ENCODE data around the gene ACVR2B.
A peak's percentile ranks its signal among the peaks of the same experiment; 100 is the strongest.
"Not testable (repeated sequence)": the region's sequence is repeated elsewhere in the genome, so short reads cannot be mapped to it uniquely, and the experiment has no call there.

The ACVR2B gene
- 36.4 to 46.6 reads per million in 2 experiments for total RNA-seq

DNA sequence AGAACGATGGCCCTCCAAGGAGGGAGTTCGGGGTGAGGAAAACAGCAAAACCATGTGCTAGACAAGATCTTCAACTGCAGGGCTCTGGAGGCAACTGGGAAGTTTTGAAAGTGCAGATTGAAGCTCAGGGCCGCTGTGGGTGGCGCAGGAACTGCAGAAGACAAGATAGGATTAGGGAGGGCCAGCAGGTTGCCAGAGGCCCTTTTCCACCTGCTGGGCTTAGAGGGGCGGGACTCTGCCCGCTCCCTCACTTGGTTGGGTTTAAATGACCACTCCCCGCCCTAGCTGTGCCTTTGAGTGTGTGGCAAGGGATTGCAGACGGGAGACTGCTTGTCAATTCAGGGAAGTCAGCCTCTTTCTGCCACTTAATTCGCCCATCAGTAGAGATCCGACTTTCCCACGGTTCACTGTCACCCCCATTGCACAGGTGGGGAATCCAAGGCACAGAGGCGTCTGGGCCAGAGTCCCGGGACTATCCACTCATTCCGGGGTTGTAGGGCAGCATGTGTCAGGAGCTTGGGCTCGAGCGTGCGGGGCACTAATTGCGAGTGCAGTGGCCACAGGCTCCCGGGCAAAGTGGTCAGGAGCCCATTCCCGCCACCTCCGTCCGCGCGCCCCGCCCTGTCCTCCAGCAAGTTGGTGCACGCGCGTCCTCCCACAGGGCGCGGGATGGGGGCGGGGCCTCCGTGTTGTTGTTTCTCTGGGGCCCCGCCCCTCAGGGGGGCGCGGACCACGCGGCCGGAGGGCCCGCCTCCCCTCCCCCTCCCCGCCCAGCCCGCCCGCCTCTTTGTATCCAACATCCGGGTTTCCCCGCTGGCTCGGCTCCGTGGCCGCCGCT, at the start of gene ACVR2B:
Gene ACVR2B (plus strand): TSS at position 816 of the 838 bp plus-strand sequence. CDS start 433 bp downstream, outside the sequence.
- DNase-seq (ENCODE audit: low read depth), result peak; percentile 40

DNA sequence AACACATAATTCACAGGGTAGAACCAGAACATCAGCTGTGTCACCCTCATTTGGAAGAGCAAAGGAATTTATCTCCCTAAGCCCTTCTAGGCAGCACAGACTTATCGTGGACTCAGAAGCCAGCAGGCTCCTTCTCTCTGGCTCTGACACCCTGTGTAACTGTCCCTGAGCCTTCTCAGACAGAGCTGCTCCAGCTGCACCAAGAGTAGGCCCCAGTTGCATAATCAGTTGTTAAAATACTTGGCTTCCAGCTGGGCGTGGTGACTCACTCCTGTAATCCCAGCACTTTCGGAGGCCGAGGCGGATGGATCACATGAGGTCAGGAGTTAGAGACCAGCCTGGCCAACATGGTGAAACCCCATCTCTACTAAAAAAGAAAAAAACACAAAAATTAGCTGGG, 49.4 kb upstream of the ACVR2B start:
- no peak for DNase-seq (ENCODE audit: low read depth)

DNA sequence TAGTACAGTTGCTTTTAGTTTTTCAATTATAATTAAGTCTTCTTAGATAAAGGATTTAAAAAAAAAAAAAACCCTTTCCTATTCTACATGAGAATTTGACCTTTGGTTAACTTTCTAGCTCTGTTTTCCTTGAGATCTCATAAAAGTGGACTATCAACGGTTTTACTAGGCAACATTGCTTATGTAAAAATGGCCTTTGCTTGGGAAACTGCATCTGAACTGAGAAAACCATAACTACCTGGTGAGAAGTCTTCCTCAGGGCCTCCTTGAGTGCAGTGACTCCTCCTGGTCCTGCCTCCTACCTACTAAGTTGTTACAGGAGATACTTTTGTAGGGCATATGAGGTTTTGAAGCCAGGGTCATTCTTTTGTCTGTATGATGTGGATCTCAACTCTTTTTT, 42.1 kb upstream of the ACVR2B start:
- no peak for DNase-seq (ENCODE audit: low read depth)

DNA sequence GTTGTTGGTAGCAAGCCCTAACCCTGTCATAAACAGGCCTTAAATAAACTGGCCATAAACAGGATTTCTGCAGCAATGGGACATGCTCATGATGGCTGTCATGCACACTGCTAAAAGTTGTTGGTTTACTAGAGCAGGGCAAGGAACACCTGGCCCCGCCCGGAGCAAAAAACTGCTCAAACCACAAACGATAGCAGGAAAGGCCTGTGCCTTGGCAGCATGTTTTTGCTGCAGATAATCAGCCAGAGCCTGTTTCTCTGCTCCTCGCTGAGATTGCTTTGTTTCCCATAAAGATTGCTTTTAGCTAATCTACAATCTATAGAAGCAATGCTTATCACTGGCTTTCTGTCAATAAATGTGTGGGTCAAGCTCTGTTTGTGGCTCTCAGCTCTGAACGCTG, 32.9 kb upstream of the ACVR2B start:
- not testable (repeated sequence) for DNase-seq (ENCODE audit: low read depth)

DNA sequence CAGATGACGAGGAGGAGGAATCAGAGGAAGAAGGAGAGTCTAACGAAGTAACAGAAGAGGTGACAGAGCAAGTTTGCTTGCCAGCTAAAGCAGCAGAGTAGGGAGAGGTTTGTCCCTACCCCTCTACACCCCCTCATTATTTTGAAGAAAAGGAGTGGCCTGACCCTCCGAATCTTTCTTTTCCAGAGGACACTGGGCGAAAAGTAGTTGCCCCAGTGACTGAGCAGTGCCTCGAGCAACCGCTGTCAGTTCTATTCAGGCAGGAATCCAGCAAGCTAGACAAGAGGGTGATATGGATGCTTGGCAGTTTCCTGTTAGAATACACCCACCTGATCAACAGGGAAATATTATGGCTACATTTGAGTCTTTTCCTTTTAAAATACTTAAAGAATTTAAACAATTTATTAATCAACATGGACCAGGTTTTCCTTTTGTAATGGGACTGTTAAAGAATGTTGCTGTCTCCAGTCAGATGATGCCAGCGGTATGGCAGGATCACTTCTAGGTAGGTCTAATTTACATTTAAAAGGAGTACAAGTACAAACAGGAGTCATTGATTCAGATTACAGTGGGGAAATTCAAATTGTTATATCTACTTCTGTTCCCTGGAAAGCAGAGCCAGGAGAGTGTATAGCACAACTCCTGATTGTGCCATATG, 31.9 kb upstream of the ACVR2B start:
- DNase-seq (ENCODE audit: low read depth), result no peak

DNA sequence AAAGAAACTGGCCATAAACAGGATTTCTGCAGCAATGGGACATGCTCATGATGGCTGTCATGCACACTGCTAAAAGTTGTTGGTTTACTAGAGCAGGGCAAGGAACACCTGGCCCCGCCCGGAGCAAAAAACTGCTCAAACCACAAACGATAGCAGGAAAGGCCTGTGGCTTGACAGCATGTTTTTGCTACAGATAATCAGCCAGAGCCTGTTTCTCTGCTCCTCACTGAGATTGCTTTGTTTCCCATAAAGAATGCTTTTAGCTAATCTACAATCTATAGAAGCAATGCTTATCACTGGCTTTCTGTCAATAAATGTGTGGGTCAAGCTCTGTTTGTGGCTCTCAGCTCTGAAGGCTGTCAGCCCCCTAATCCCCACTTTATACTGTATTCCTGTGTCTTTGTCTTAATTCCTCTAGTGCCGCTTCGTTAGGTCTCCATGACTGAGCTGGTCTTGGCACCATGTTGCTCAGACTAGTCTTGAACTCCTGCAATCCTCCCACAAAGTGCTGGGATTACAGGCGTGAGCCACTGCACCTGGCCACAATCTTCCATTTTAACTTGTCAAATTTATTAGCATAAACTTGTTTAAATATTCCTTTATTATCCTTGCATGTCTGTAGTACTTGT, 26.8 kb upstream of the ACVR2B start:
- DNase-seq (ENCODE audit: low read depth), result not testable (repeated sequence)

DNA sequence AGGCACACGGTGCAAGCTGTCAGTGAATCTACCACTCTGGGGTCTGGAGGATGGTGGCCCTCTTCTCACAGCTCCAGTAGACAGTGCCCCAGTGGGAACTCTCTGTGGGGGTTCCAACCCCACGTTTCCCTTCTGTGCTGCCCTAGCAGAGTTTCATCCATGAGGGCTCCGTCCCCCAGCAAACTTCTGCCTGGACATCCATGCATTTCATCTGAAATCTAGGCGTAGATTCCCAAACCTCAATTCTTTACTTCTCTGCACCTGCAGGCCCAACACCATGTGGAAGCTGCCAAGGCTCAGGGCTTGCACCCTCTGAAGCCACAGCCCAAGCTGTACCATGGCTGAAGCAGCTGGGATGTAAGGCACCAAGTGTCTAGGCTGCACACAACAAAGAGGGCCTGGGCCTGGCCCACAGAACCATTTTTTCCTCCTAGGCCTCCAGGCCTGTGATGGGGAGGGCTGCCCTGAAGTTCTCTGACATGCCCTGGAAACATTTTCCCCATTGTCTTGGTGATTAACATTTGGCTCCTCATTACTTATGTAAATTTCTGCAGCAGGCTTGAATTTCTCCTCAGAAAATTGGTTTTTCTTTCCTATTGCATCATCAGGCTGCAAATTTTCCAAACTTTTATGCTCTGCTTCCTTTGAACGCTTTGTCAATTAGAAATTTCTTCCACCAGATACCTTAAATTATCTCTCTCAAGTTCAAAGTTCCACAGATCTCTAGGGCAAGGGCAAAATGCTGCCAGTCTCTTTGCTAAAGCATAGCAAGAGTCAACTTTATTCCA, 20.6 kb upstream of the ACVR2B start:
- not testable (repeated sequence) for DNase-seq (ENCODE audit: low read depth)

DNA sequence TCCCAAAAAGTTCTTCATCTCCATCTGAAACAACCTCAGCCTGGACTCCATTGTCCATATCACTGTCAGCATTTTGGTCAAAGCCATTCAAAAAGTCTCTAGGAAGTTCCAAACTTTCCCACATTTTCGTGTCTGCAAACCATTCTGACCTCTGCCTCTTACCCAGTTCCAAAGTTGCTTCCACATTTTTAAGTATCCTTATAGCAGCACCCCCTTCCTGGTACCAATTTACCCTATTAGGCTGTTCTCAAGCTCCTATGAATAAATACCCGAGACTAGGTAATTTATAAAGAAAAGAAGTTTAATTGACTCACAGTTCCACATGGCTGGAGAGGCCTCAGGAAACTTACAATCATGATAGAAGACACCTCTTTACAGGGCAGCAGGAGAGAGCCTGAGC, 20.0 kb upstream of the ACVR2B start:
- DNase-seq (ENCODE audit: low read depth), result not testable (repeated sequence)

DNA sequence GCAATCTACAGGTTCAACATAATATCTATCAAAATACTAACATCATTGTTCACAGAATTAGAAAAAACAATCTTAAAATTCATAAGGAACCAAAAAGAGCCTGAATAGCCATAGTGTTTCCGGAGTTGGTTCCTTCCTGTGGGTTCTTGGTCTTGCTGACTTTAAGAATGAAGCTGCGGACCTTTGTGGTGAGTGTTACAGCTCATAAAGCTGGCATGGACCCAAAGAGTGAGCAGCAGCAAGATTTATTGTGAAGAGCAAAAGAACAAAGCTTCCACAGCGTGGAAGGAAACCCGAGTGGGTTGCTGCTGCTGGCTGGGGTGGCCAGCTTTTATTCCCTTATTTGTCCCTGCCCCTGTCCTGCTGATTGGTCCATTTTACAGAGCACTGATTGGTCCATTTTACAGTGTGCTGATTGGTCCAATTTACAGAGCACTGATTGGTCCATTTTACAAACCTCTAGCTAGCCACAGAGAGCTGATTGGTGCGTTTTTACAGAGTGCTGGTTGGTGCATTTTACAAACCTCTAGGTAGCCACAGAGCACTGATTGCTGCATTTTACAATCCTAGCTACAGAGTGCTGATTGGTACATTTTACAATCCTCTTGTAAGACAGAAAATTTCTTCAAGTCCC, 15.1 kb upstream of the ACVR2B start:
- not testable (repeated sequence) for DNase-seq (ENCODE audit: low read depth)

DNA sequence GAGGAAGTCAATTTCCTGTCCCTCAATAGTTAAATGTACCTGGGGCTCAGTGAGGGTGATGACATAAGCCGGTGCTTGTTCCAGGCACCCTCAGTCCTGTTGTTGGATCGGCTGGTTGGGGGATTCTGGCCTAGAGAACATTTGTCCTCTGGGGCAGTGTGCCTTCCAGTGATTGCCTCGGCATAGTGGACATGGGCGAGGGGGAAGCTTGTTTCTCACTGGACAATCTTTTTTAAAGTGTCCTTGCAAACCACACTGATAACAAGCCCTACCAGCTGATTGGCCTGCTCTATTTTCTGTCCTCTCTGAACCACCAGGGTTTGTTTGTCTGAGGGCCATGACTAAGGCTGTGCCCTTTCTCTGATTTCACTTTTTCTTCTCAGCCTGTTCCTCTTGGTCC, 10.5 kb upstream of the ACVR2B start:
- DNase-seq (ENCODE audit: low read depth), result not testable (repeated sequence)

DNA sequence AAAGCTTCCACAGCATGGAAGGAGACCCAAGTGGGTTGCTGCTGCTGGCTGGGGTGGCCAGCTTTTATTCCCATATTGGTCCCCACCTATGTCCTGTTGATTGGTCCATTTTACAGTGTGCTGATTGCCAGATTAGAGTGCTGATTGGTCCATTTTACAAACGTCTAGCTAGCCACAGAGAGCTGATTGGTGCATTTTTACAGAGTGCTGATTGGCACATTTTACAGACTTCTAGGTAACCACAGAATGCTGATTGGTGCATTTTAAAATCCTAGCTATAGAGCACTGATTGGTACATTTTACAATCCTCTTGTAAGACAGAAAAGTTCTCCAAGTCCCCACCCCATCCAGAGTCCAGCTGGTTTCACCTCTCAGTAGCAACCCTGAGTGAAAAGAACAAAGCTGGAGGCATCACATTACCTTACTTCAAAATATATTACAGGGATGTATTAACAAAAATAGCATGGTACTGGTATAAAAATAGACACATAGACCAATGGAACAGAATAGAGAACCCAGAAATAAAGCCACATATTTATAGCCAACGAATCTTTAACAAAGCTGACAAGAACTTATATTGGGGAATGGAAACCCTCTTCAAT, 7.5 kb upstream of the ACVR2B start:
- DNase-seq (ENCODE audit: low read depth), result no peak

DNA sequence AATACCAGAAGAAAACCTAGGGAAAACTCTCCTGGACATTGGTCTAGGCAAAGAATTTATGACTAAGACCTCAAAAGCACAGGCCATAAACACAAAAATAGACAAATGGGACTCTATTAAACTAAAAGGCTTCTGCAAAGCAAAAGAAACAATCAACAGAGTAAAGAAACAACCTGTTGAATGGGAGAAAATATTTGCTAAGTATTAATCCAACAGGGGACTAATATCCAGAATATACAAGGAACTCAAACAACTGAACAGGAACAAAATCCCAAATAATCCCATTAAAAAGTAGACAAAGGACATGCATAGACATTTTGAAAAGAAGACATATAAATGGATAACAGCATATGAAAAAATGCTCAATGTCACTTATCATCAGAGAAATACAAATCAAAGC, 6.9 kb upstream of the ACVR2B start:
- no peak for DNase-seq (ENCODE audit: low read depth)

DNA sequence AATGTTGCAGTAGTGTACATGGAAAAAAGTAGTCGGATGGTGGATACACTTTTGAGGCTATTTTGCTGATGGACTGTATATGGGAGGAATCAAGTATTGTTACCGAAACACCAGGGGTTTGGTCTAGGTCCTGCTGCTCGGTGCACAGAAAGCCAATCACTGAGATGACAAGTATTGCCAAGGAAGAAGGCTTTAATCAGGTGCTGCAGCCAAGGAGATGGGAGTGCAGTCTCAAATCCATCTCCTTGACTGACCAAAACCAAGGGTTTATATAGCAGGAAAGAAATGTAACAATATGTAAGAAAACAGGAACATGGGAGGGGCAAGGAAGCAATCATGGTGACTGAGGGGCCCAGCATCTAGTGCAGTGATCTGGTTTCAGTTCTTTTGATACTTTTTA, 2.8 kb upstream of the ACVR2B start:
- no peak for DNase-seq (ENCODE audit: low read depth)

DNA sequence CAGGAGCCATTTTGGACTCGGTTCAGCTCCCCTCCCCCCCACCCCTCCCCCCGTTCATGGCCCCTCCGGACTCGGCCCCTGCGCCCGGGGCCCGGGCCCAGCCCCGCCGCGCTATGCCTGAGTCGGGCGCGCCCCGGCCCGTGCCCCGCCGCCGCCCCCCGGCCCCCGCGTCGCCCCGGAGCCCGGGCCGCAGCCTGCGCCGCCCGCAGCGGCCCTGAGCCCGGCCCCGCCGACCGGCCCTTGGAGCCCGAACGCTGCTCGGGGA, 155 bp downstream of the ACVR2B start:
- DNase-seq (ENCODE audit: low read depth), result no peak

DNA sequence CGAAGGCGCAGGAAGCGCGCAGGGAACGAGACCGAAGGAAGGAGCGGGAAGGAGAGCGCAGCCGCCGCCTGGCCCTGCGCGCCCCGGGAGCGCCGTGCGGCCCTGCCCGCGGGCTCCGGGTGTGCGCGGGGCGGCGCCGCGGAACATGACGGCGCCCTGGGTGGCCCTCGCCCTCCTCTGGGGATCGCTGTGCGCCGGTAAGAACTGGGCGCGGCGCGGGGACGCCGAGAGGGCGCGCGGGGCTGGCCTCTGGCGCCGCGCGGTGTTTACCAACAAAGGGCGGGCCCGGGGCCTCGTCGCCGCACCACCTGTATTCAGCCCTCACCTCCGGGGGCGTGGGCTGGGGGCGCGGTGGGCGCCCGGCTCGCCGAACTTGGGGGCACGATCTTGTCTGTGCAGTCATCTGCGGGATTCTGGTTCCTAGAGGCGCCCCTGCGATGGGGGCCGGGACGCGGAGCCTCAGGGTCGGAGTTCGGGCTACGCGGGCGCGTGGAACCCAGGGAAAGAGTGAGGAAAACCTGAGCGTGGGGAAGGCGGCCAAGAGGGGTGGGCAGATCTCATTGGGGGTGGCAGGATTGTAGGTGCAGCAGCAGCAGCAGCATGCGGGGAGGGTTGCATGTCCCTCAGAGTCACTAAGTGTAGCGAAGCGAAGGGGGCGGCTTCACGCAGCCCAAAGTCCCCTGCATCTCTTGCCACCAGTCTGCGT, 641 bp downstream of the ACVR2B start:
- no peak for DNase-seq (ENCODE audit: low read depth)

DNA sequence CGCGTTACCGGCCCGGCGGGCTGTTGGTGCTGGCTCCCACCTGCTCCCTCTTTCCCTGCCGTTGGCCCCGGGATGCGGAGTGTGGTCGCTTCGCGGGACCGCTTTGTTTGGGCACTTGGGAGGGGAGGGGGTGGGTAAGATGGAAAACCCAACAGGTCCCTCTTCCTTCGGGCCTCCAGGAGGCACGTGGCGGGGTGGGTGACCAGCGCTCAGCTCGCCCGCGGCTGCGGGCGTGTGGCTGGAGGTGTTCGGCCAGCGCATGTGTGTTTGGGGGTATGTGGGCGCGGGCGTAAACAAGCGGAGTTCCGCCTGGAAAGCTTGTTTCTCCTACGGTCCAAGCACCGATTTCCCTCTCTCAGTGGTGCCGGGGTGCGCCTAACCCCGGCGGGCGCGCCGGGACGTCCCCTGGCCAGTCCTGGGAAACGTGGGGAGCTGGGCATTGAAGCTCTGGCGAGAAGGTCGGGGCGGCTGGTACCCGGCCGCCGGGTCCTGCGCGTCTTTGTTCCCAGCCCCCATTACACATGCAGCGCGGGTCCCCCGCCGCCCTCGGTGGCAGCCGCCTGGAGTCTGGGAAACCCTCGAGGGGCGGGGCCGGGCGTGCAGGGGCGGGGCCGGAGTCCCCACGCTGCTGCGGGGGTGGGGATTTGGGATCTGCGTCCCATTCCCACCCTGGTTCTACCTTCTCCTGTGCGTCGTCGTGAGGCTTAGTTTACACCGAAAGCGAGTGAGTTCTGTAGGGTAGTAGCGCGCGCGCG, 1.4 kb downstream of the ACVR2B start:
- no peak for DNase-seq (ENCODE audit: low read depth)

DNA sequence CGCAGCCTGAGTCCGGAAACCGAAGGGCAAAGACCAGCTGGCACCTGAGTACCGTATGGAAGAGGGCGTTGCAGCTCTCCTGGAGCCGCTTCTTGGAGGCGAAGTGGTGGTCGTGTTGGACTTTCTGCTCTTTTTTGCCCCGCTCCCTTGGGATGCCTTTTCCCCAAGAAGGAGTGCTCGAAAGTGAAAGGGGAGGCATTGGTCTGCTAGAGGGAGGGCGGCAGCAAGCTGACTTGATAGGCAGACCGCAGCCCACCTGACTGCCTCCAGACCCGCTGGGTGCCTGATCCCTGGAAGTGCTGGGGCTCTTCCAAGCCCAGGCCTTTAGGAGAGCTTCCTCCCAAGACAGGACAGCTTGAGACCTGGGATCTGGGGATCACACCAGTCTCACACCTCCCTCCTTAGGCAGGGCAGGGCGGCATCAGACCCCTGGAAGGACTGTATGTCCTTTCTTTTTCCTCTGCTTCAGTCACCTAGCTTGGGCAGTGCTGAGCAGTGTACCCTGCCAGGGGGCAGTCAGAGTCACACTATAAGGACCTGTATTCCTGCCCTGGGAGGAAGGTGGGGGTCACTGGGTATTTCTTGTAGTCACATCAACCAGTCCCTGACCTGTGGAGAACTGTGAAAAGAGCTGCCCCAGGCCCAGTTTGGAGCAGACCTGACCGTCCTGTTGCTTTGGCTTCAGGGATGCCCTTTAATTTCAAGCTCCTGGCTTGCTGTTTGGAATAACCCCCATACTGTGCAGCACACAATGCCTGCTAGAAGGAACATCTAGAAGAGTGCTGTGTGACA, 2.1 kb downstream of the ACVR2B start:
- DNase-seq (ENCODE audit: low read depth), result no peak

DNA sequence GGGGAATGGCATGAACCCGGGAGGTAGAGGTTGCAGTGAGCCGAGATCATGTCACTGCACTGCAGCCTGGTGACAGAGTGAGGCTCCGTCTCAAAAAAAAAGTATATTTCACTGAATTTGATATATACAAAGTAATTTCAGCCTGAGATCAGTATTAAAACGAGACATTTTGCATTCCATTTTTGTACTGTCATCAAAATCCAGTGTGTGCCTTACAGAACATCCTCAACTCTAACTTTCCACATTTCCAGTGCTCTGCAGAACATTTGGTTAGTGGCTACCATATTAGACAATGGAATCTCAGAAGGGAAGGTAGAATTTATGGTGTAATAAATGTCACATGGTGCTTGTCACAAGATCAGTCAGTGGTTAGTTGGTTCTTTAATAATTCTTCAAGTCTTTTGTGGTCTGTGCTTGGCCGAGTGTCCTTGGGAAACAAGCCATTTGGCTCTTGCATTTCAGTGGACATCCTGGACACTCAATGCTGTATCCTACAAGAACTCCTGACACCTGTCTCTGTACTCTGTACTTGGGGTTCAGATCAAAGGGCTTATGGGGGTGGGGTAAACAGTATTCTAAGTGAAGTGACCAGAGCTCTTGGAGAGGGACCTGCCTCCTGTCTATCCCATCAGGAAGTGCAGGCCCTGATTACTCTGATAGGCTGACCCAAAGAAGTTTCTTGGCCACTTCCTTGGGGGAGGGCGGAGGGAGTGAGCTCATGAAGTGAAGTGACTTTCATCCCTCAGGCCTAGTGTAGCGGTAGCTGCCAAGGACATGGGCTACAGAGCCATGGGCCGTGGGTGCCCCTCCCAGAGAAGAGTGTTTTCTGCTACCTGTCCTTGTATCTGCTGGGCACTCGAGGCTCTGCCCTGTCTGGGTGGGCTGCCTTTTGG, 3.7 kb downstream of the ACVR2B start:
- no peak for DNase-seq (ENCODE audit: low read depth)

Measured in T follicular helper cell (primary cell).